NCI-H510A (cell line): Measurements from ENCODE around the gene EXT2.

Experiments used
- DNase-seq: peaks from one replicate; lab custom pipeline; 2025; lab: John Stamatoyannopoulos, UW

EXT2 gene

GRCh38 chr11:44203270-44204043, 108.0 kb downstream of the EXT2 start:
- DNase-seq, result no peak

GRCh38 chr11:44205352-44205751, 109.9 kb downstream of the EXT2 start:
- no peak for DNase-seq

DNA sequence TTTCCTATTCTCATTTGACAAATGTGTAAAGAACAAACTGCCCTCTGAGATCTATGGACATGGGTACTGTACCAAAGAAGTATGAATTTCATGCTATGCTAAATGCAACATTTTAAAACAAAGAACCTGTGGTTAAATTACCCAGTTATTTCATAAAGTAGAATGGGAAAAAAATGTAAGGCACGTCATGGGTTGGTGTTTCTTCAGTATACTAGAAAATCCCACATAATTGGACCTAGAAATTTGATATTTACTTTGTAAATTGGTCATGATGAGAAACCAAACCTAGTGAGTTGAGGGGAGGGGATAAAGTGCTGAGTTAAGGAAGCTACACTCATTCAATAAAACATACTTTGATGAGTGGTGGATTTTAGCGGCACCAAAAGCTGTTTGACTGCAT, 110.4 kb downstream of the EXT2 start:
- no peak for DNase-seq

- no peak for DNase-seq
Measured at GRCh38 chr11:44207292-44207691, 111.8 kb downstream of the EXT2 start.

DNA sequence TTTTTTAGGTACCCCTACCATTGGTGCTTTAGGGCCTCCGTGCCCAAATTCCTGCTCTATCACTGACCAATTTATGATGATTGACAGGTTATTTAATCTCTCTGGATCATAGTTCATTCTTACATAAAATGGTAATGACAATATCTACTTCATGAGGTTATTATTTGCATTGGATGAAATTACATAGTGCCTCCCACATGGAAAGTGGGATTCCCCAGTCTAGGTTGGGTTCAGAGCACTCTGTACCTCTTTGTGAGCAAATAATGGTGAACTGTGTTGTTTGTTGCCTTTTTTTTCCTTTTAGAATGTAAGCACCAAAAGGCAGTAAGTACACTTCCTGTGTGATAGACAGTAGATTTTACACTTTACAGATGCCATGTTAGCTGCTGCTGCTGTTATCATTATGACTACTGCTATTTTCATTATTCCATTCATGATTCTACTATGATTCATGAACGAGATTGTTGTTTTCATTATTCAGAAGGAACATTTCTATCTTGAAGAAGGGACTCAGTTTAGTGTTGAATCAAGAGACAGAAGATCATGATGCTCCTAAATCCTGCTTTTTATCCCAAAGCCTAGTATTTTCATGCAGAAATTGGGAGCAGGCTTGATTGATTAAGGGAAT, 113.6 kb downstream of the EXT2 start:
- DNase-seq, result no peak

GRCh38 chr11:44212128-44212527, 116.7 kb downstream of the EXT2 start:
- DNase-seq, result no peak

- no peak for DNase-seq
Measured at GRCh38 chr11:44213148-44213547, 117.7 kb downstream of the EXT2 start.

DNA sequence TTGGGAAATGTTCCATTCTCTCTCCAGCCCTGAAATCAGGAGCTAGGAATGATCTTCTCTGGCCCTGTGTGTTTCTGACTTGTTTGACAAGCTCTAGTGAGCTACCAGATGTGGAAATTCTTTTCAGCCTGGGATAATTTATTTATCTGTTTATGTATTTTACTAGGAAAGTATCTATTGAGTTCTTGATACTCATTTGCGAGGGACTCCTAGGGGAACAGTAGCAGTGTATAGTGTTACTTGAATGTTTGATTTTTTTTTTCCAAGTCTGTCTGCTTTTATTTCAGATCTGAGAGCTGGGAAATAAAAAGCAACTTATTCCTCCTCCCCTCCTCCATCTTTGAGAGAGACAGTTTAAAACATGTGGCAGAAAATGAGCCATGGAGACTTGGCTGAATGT, 122.0 kb downstream of the EXT2 start:
- DNase-seq, result no peak

DNA sequence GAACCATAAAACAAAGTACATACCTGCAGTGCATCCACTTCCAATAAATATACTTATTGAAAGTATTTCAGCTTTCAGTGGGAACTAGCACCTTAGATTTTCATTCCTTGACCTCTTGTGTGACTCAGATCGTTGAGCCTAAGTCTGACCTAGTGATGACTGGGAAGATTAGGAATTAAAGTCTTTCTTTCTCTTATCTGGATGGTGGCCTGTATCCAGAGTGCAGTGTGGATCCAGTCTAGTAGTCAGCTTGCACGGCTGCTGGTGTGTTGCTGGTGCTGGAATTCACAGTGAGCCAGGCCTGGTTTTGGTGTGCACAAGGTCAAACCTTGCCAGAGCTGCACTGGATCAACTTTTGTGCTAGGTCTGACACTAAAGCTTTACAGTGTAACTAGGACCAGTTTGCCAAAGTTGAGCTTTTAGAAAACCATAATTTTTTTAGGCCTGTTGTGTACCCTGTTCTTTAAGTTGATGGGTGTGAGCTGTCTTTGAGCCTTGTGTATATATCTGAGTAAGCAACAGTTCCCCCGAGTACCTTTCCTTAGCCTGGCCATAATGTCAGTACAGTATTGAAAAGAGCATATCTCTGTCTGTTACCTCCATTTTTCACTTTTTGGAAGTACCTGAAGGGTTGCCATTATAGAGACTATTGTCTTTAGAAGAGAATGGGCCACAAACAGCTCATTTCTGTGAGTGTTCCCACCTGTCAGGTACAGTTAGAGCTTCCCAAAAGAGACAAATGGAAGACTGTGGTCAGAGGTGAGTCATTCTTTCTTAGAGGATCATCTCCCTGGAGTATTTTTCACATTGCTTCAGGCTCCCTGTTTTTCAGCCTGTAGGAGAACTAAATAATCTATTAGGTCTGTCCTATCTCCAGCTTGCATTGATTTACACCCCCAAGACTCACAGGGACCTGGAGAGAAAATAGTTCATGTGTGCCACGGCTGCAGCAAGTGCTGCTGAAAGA, 124.6 kb downstream of the EXT2 start:
- DNase-seq, result no peak

DNA sequence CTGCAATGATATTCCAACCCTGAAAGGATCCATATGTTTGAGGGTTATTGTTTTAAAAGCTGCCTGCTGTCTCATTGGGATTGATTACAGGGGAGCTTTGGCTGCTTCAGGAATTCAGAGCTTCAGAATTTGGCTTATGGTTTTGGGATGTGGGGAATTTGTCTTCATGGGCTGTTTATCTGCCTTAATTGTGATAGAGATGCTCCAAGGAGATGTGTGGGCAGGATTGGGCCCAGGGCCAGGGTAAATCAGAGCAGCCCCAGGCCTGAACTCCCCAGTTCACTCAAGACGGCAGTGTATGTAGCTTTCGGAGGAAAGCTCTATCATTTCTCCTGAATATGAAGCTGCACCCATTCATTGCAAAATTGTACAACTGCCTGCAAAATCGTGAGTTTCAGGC, 126.0 kb downstream of the EXT2 start:
- DNase-seq, result no peak

- no peak for DNase-seq
Measured at GRCh38 chr11:44221992-44222391, 126.5 kb downstream of the EXT2 start.

- DNase-seq, result no peak
Measured at GRCh38 chr11:44223238-44223637, 127.8 kb downstream of the EXT2 start.

GRCh38 chr11:44224867-44225501, 129.5 kb downstream of the EXT2 start:
- DNase-seq, result no peak

DNA sequence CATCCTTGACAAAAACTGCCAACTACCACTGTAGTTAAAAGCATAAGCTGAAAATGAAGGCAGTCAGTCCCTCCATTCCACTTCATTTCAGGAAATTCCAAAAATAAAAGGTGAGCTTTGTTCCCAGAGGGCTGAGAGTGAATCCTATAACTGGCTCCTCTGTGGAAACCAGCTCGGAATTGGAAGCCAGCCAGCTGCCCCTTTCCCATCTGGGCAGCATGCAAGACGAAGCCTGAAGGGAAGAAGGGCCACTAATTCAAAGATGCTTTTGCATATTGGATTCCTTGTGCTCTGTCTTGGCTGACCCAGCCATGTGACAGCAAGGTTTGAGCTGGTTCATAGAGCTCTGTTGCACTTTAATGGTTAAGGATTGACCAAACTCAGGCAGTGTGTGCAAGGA, 131.0 kb downstream of the EXT2 start:
- no peak for DNase-seq

DNA sequence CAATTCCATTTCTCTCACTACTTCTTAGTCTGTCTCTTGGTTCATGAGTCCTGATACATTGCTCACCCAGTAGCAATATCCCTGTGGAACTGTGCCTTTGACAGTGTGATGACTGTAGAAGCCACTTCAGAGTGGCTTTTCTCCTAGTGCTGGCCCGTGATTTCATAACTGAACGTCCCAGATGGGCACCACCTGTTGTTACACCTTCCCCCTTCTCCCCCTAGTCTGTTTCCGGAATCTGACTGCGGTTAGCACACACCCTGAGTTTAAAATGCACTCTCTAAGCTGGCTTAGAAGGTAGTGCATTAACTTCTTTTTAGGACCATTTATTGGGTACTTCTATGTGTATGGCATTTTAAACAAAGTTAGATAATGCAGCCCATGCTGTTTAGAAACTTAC, 131.5 kb downstream of the EXT2 start:
- no peak for DNase-seq

DNA sequence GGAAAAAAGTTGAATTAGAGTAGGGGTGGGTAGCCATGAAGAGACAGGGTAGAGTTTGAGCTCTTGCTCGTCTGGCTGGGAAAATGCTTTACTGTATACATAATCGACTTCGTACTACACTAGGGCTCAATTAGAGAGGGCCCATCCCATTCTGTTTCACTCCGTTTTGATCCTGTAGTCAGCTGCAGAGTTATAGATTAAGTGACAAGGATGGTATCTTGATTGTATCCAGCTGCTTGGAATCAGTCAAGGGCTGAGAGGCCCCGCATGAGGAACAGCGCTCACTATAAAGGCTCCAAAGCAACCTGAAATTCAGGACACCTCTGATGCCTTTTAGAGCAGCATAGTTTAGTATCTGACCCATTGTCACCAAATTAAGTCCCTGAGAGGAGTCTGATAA, 132.9 kb downstream of the EXT2 start:
- DNase-seq, result no peak

DNA sequence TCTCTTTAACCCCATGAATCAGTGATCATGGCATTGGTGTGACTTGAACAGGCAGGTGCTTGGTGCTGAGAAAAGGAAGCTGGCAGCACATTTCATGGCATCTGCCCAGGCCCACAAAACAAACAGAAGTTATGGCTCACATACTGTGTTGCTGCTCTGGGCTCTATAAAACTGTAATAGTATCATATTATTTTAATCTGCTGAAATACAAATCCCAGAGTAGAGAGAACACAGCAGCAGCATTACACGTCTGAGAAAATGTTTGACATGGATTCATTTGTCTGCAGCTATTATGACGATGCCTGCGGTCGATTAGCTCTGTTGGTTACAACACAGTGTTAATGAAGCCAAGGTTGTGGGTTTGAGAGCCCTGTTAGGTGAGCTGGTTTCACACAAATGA, 133.6 kb downstream of the EXT2 start:
- DNase-seq, result no peak

DNA sequence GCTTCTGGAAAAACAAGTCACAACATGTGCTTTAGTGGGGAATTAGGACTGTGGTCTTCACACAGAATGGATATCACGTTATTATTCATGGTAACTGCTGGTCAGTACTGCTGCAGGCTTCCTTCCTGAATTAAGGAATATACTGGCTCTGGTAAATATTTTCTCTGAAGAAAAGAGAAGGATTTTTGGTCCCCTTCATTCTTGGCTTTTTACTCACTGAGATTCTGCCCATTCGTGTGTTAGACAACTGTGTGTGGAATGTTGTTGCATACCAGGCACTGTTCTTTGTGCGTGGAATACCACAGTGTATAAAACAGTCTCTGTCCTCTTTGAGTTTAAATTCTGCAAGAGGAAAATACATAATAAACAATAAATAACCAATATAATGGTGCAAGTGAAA, 134.1 kb downstream of the EXT2 start:
- no peak for DNase-seq

GRCh38 chr11:44235765-44236201, 140.3 kb downstream of the EXT2 start:
- no peak for DNase-seq

GRCh38 chr11:44236296-44236695, 140.8 kb downstream of the EXT2 start:
- no peak for DNase-seq

- no peak for DNase-seq
Measured at GRCh38 chr11:44237156-44237555, 141.7 kb downstream of the EXT2 start.

GRCh38 chr11:44241851-44242250, 146.4 kb downstream of the EXT2 start:
- DNase-seq, result no peak
